HG02678 (cell line): ENCODE data around the gene OR5K2.
A peak's percentile ranks its signal among the peaks of the same experiment; 100 is the strongest.

Experiments used
- ATAC-seq: cut with Tn5 transposase; IDR thresholded peaks from one replicate; pipeline ENCODE4 v1.9.1; 2021; ENCODE audit warnings: mild to moderate bottlenecking, moderate library complexity; ENCODE audit not compliant: unreplicated experiment

The OR5K2 gene

GRCh38 chr3:98497381-98497780 is at the start of gene OR5K2:
OR5K2 (plus strand) TSS chr3:98497681; CDS start chr3:98497681, 0 bp downstream.
- ATAC-seq, result no peak

GRCh38 chr3:98449606-98450193 is 47.8 kb upstream of the OR5K2 start:
- peak; percentile 44 for ATAC-seq

GRCh38 chr3:98450372-98450771 is 47.1 kb upstream of the OR5K2 start:
- ATAC-seq, result no peak

GRCh38 chr3:98453827-98454226 is 43.7 kb upstream of the OR5K2 start:
- no peak for ATAC-seq

GRCh38 chr3:98454929-98455328 is 42.6 kb upstream of the OR5K2 start:
- ATAC-seq, result no peak

GRCh38 chr3:98457543-98457942 is 39.9 kb upstream of the OR5K2 start:
- ATAC-seq, result no peak

GRCh38 chr3:98460220-98460619 is 37.3 kb upstream of the OR5K2 start:
- ATAC-seq, result no peak

GRCh38 chr3:98462901-98463300 is 34.6 kb upstream of the OR5K2 start, which contains the start of gene OR5K1:
OR5K1 (plus strand) TSS chr3:98463201; CDS start chr3:98469577, 6,376 bp downstream.
- ATAC-seq, result no peak

GRCh38 chr3:98482717-98483482 is 14.6 kb upstream of the OR5K2 start:
- ATAC-seq, result no peak

- no peak for ATAC-seq
These were observed 13.9 kb upstream of the OR5K2 start for GRCh38 chr3:98483626-98484025.

- ATAC-seq, result no peak
These were observed 2.5 kb downstream of the OR5K2 start for GRCh38 chr3:98500019-98500418.

- ATAC-seq, result no peak
These were observed 3.8 kb downstream of the OR5K2 start for GRCh38 chr3:98501270-98501669.

GRCh38 chr3:98501863-98502576 is 4.5 kb downstream of the OR5K2 start:
- no peak for ATAC-seq

GRCh38 chr3:98504539-98504938 is 7.1 kb downstream of the OR5K2 start:
- ATAC-seq, result no peak

- ATAC-seq, result no peak
These were observed 11.1 kb downstream of the OR5K2 start for GRCh38 chr3:98508582-98508981.

- no peak for ATAC-seq
These were observed 15.1 kb downstream of the OR5K2 start for GRCh38 chr3:98512576-98512975.

GRCh38 chr3:98513091-98513511 is 15.6 kb downstream of the OR5K2 start:
- no peak for ATAC-seq

- no peak for ATAC-seq
These were observed 16.3 kb downstream of the OR5K2 start for GRCh38 chr3:98513736-98514135.

- no peak for ATAC-seq
These were observed 17.5 kb downstream of the OR5K2 start for GRCh38 chr3:98514948-98515347.

GRCh38 chr3:98518816-98519215 is 21.3 kb downstream of the OR5K2 start:
- no peak for ATAC-seq

- ATAC-seq, result no peak
These were observed 21.9 kb downstream of the OR5K2 start for GRCh38 chr3:98519351-98519750.
